ENCODE measurements around the gene DTNB.
"Not testable (repeated sequence)": the region's sequence is repeated elsewhere in the genome, so short reads cannot be mapped to it uniquely, and the experiment has no call there.

The DTNB gene

GRCh38 chr2:25582077-25582830, 91.1 kb downstream of the DTNB start:
- no peak for DNase-seq

GRCh38 chr2:25576596-25576995, 96.8 kb downstream of the DTNB start:
- DNase-seq = no peak

GRCh38 chr2:25572638-25573037, 100.7 kb downstream of the DTNB start:
- DNase-seq = no peak

- no peak for DNase-seq
These were observed 103.1 kb downstream of the DTNB start for GRCh38 chr2:25570161-25570845.

GRCh38 chr2:25567406-25567805, 106.0 kb downstream of the DTNB start:
- DNase-seq = no peak

- no peak for DNase-seq
These were observed 106.7 kb downstream of the DTNB start for GRCh38 chr2:25566694-25567093.

GRCh38 chr2:25566094-25566493, 107.3 kb downstream of the DTNB start:
- no peak for DNase-seq

- no peak for DNase-seq
These were observed 112.1 kb downstream of the DTNB start for GRCh38 chr2:25561136-25561850.

- DNase-seq = no peak
These were observed 114.2 kb downstream of the DTNB start for GRCh38 chr2:25559148-25559547.

- no peak for DNase-seq
These were observed 115.1 kb downstream of the DTNB start for GRCh38 chr2:25558262-25558661.

- no peak for DNase-seq
These were observed 116.0 kb downstream of the DTNB start for GRCh38 chr2:25557179-25558036.

- DNase-seq = no peak
These were observed 121.1 kb downstream of the DTNB start for GRCh38 chr2:25552318-25552717.

- no peak for DNase-seq
These were observed 122.1 kb downstream of the DTNB start for GRCh38 chr2:25551316-25551715.

GRCh38 chr2:25549571-25549970, 123.8 kb downstream of the DTNB start:
- not testable (repeated sequence) for DNase-seq

- no peak for DNase-seq
These were observed 124.8 kb downstream of the DTNB start for GRCh38 chr2:25548601-25549000.

- no peak for DNase-seq
These were observed 126.5 kb downstream of the DTNB start for GRCh38 chr2:25546852-25547251.

GRCh38 chr2:25545899-25546298, 127.5 kb downstream of the DTNB start:
- no peak for DNase-seq

GRCh38 chr2:25544445-25544844, 128.9 kb downstream of the DTNB start:
- DNase-seq = no peak

- DNase-seq = no peak
These were observed 129.4 kb downstream of the DTNB start for GRCh38 chr2:25543939-25544338.

GRCh38 chr2:25541378-25541777, 132.0 kb downstream of the DTNB start:
- DNase-seq = no peak

GRCh38 chr2:25539136-25539535, 134.2 kb downstream of the DTNB start:
- DNase-seq = no peak

GRCh38 chr2:25537526-25537925, 135.9 kb downstream of the DTNB start:
- no peak for DNase-seq
